GM20000 (cell line): ENCODE data around the gene HRC.

Experiments
- DNase-seq: peaks from one replicate; pipeline ENCODE4 v3.0.0; 2012; ENCODE audit warnings: low spot score
- TF ChIP-seq, protein P1 (sequence below): IDR thresholded peaks from 2 replicates; pipeline ENCODE4 v1.5.1; 2012; ENCODE audit warnings: mild to moderate bottlenecking, control low read depth; ENCODE audit errors: extremely low read depth, missing control alignments

HRC gene

DNA sequence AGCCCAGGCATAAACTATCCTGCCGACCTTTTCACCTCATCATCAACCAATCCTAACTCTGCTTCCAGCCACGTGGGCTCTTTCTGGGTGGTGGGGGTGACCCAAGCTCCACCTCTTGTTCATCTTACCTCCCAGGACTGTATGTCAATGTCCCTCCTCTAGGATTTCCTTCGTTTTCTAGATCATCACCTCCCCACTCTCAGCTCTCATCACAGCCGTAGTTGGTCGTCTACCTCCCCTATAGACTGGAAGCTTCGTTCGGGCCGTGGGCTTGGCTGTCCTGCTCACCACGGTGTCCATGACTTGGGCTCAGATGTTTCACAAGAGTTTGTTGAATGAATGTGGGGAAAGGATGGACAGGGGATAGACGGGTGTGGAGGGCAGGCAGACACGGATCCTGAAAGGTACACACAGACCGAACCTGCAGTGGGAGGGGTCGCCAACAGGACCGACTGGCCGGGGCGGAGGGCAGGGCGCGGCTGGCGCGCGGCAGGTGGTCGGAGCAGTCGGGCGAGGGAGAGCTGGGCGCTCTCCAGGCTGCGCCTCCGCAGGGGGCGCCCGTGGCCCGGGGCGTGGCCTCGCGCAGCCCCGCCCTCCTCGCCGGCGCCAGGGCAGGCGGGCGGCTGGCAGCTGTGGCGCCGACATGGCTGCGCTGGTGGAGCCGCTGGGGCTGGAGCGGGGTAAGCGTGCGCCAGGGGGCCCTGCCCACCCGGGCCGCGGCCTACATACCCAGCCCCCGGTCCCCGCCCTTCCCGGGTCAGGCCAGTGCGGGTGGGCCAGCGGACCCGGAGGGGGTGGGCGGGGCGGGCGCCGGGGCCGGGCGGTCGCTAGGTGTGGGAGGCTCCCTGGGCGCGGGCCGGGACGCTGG, 41.2 kb downstream of the HRC start, which contains the start of gene LIN7B:
Gene LIN7B (plus strand): TSS at position 609 of the 868 bp plus-strand sequence. CDS start 35 bp downstream, at position 644.
- DNase-seq: peak; percentile 98
- TF ChIP-seq, protein P1, sequence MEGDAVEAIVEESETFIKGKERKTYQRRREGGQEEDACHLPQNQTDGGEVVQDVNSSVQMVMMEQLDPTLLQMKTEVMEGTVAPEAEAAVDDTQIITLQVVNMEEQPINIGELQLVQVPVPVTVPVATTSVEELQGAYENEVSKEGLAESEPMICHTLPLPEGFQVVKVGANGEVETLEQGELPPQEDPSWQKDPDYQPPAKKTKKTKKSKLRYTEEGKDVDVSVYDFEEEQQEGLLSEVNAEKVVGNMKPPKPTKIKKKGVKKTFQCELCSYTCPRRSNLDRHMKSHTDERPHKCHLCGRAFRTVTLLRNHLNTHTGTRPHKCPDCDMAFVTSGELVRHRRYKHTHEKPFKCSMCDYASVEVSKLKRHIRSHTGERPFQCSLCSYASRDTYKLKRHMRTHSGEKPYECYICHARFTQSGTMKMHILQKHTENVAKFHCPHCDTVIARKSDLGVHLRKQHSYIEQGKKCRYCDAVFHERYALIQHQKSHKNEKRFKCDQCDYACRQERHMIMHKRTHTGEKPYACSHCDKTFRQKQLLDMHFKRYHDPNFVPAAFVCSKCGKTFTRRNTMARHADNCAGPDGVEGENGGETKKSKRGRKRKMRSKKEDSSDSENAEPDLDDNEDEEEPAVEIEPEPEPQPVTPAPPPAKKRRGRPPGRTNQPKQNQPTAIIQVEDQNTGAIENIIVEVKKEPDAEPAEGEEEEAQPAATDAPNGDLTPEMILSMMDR: peak; percentile 75

DNA sequence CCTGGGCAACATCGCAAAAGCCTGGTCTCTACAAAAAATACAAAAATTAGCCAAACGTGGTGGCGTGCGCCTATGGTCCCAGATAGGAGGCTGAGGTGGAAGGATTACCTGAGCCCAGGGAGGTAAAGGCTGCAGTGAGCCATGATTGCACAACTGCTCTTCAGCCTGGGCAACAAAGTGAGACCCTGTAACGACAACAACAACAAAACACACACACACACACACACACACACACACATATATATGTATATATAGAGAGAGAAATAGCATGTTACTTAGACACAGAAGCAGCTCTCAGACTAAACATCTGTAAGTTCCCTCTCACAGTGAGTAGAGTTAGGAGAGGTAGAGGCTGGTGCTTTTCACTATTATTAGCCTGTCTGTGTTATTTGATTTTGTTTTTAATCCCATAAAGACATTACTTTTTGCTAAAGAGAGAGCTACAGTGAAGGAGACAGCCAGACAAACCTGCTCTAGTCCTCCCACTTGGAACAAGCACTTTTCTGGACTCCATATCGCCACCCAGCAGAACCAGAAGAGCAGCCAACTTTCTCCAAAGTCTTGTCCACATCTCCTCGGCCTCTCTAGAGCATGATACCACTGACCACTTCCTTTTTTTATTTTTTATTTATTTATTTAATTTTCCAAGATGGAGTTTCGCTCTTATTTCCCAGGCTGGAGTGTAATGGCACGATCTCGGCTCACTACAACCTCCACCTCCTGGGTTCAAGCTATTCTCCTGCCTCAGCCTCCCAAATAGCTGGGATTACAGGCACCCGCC, 43.8 kb downstream of the HRC start:
- no peak for DNase-seq
- TF ChIP-seq, protein P1: no peak

DNA sequence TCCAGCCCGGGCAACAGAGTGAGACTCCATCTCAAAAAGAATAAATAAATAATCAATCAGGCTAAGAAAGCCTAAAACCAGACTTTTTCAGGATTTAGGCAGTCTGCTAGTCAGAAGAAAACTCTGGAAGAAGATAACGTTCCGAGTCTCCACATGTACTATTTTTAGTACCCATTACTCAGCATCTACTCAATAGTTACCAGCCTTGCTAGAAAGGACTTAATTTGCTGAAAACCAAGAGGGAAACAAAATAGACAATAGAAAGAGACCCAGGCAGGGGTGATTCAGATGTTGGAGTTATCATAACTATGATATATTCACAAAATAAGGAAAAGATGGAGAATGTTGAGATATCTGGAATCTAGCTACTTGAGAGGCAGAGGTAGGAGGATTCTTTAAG, 44.6 kb downstream of the HRC start:
- no peak for DNase-seq
- TF ChIP-seq, protein P1: no peak

DNA sequence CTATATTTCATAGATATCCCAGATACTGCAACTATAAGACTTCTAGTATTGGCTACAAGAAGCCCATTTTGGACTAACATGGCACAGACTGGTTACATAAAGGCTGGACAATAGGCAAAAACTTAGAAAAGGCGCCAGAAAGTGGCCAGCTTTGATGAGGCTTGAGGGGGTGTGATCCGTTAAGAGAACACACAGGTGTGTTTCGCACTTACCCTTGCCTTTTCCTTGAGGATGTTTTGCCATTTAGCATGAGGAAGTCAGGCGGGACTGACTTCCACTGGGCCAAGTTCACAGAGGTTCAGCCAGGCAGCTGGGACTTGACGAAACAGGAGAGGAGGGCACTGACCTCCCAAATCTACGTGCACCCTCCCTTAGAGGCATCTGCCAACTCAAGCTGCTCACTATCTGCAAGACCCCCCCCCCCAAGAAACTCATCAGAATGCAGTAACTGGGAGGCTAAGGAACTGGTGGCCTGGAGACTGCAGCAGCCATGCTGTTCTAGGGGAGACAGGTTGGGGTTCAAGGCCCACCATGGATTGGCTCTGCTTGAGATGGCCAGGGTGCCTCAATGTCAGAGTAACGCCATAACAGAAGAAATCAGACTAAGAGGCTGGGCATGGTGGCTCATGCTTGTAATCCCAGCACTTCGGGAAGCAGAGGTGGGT, 45.5 kb downstream of the HRC start:
- TF ChIP-seq, protein P1: no peak
- DNase-seq: no peak

DNA sequence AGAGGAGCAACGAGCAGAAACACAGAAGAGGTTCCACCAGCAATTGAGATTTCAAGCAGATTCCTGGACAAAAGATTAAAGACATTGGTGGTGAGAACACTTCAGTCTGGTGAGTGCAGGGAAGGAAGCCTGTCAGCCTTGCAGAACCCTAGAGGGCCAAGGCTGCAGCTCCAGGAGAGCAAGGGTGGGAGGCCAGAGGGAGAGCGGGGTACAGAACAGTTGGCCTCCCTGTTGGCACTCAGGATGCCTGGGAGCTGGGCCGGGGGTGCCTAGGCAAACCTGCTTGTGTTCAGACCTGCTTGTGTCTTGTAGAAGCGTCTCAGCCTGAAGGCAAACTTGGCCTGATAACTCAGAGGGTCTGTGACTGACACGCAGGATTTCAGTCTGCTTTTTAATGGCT, 46.1 kb downstream of the HRC start:
- DNase-seq: no peak
- TF ChIP-seq, protein P1: no peak

DNA sequence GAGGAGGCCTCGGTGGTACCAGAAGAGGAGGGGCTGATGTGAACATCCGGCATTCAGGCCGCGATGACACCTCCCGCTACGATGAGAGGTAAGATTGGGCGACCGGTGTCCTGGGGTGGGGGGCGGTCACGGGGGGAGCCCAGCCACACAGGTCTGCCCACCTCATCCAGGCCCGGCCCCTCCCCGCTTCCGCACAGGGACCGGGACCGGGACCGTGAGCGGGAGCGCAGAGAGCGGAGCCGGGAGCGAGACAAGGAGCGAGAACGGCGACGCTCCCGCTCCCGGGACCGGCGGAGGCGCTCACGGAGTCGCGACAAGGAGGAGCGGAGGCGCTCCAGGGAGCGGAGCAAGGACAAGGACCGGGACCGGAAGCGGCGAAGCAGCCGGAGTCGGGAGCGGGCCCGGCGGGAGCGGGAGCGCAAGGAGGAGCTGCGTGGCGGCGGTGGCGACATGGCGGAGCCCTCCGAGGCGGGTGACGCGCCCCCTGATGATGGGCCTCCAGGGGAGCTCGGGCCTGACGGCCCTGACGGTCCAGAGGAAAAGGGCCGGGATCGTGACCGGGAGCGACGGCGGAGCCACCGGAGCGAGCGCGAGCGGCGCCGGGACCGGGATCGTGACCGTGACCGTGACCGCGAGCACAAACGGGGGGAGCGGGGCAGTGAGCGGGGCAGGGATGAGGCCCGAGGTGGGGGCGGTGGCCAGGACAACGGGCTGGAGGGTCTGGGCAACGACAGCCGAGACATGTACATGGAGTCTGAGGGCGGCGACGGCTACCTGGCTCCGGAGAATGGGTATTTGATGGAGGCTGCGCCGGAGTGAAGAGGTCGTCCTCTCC, 47.4 kb downstream of the HRC start:
- TF ChIP-seq, protein P1: no peak
- DNase-seq: no peak
